B cell (primary cell): ENCODE data around the gene CMTM6. TPM values are rescaled to one million over a fixed set of nuclear protein-coding genes. Genes with fewer than 3 reads are reported as not detected.

ENCODE experiments used
- ATAC-seq: fragments of 200-7000 bp; cut with Tn5 transposase; one replicate; pipeline ENCODE4 v1.10.0; 2021; ENCODE audit warnings: low read depth, mild to moderate bottlenecking, moderate number of reproducible peaks, moderate library complexity
- CTCF ChIA-PET: fragments of 350-600 bp; sonication (Branson Sonifier 250); formaldehyde crosslinking; loops from one replicate; lab custom pipeline; 2021; ENCODE audit warnings: antibody characterized with exemption, inconsistent platforms; lab: Charles Lee
- POLR2A ChIA-PET: fragments of 350-600 bp; sonication (Branson Sonifier 250); formaldehyde crosslinking; loops from one replicate; lab custom pipeline; 2021; ENCODE audit warnings: antibody characterized with exemption; lab: Charles Lee
- DNase-seq: peaks from one replicate; pipeline ENCODE4 v3.0.0; 2013
- H2AFZ ChIP-seq: 2 replicates; pipeline ENCODE4 v1.6.1; 2012; ENCODE audit warnings: mild to moderate bottlenecking, low read depth, low read length; ENCODE audit not compliant: insufficient read depth, poor library complexity, severe bottlenecking
- H3K27ac ChIP-seq, 2 donors: 1 replicate in 1 of 2; 2 replicates in 1 of 2; pipeline ENCODE4 v1.5.1; 2012 to 2013; ENCODE audit warnings: low read length in 2 of 2, mild to moderate bottlenecking in 2 of 2, moderate library complexity in 1 of 2
- H3K27me3 ChIP-seq, 4 experiments: fragments of 200-600 bp in 1 of 4; sonication (generic) in 1 of 4; replicated peaks in 1 of 4; 1 replicate in 2 of 4; 2 replicates in 2 of 4; pipeline versions ENCODE4 v1.6.1 to v1.7.0; 2013 to 2016; ENCODE audit warnings: low read length in 3 of 4, mild to moderate bottlenecking in 2 of 4, mixed read lengths in 1 of 4, moderate library complexity in 1 of 4; ENCODE audit not compliant: insufficient read depth in 4 of 4, control insufficient read depth in 3 of 4; ENCODE audit errors: control extremely low read depth in 1 of 4
- H3K36me3 ChIP-seq, 2 experiments: replicated peaks in 1 of 2; 1 replicate in 1 of 2; 2 replicates in 1 of 2; pipeline versions ENCODE4 v1.6.1 to v1.7.1; 2013; ENCODE audit warnings: low read length in 1 of 2; ENCODE audit not compliant: insufficient read depth in 2 of 2, control insufficient read depth in 1 of 2; ENCODE audit errors: control extremely low read depth in 1 of 2, extremely low read depth in 1 of 2
- H3K4me1 ChIP-seq, 2 donors: fragments of 200-600 bp in 1 of 2; sonication (generic) in 1 of 2; 1 replicate in 1 of 2; 2 replicates in 1 of 2; pipeline versions ENCODE4 v1.5.1 to v1.6.1; 2013 to 2017; ENCODE audit warnings: low read length in 2 of 2; ENCODE audit not compliant: control insufficient read depth in 2 of 2, insufficient read depth in 2 of 2
- H3K4me2 ChIP-seq: replicated peaks from 2 replicates; pipeline ENCODE3; 2012; ENCODE audit warnings: mild to moderate bottlenecking, low read depth, low read length; ENCODE audit not compliant: poor library complexity, severe bottlenecking
- H3K4me3 ChIP-seq, 5 experiments: fragments of 200-600 bp in 1 of 5; sonication (generic) in 1 of 5; 1 replicate in 3 of 5; 2 replicates in 2 of 5; pipeline versions ENCODE4 v1.5.1 to v1.7.0; 2011 to 2016; ENCODE audit warnings: low read length in 4 of 5, mild to moderate bottlenecking in 4 of 5, low read depth in 2 of 5, control low read depth in 1 of 5, moderate library complexity in 1 of 5; ENCODE audit not compliant: insufficient read depth in 1 of 5; ENCODE audit errors: control extremely low read depth in 1 of 5, extremely low read depth in 1 of 5
- H3K79me2 ChIP-seq: fragments of 200-600 bp; sonication (generic); one replicate; pipeline ENCODE4 v1.6.0; 2016; ENCODE audit warnings: low read length; ENCODE audit not compliant: control insufficient read depth, insufficient read depth
- H3K9ac ChIP-seq: fragments of 200-600 bp; sonication (generic); 2 replicates; pipeline ENCODE4 v1.6.1; 2017; ENCODE audit warnings: mild to moderate bottlenecking, low read length, moderate library complexity
- H3K9me3 ChIP-seq, 3 donors: one replicate each; pipeline versions ENCODE4 v1.6.1 to v1.7.1; 2013; ENCODE audit warnings: low read length in 2 of 3; ENCODE audit not compliant: control insufficient read depth in 2 of 3, insufficient read depth in 1 of 3; ENCODE audit errors: control extremely low read depth in 1 of 3
- H4K20me1 ChIP-seq: 2 replicates; pipeline ENCODE4 v1.6.0; 2012; ENCODE audit warnings: mild to moderate bottlenecking, low read length; ENCODE audit not compliant: insufficient read depth, control insufficient read depth, poor library complexity, severe bottlenecking
- H3K27ac Mint-ChIP-seq: one replicate; pipeline ENCODE4 v1.8.0; 2021; ENCODE audit warnings: mixed read lengths
- H3K27me3 Mint-ChIP-seq: one replicate; pipeline ENCODE4 v1.8.0; 2021; ENCODE audit warnings: mixed read lengths
- H3K4me1 Mint-ChIP-seq: one replicate; pipeline ENCODE4 v1.8.0; 2021; ENCODE audit warnings: mixed read lengths
- H3K4me3 Mint-ChIP-seq: one replicate; pipeline ENCODE4 v1.8.0; 2021; ENCODE audit warnings: mixed read lengths
- H3K9me3 Mint-ChIP-seq: one replicate; pipeline ENCODE4 v1.8.0; 2022; ENCODE audit warnings: mixed read lengths; ENCODE audit not compliant: insufficient read depth
- CTCF ChIP-seq: fragments of 200-600 bp; IDR thresholded peaks from one replicate; pipeline ENCODE4 v1.8.0; 2022; ENCODE audit warnings: antibody characterized with exemption, mild to moderate bottlenecking
- EZH2 ChIP-seq: IDR thresholded peaks from 2 replicates; pipeline ENCODE4 v1.6.1; 2012; ENCODE audit warnings: borderline replicate concordance, low read depth, mild to moderate bottlenecking, moderate library complexity, low read length; ENCODE audit not compliant: insufficient read depth, poor library complexity, severe bottlenecking
- WGBS: methylation state at CpG from one replicate; pipeline ENCODE4 v1.1.5; 2013; ENCODE audit warnings: missing lambda C conversion rate; ENCODE audit not compliant: insufficient coverage; 5-methylcytosine and 5-hydroxymethylcytosine counted together
- intact Hi-C: fragments of 100-400 bp; cut with micrococcal nuclease; formaldehyde crosslinking; loops from one replicate; pipeline ENCODE4 v1.10.0; 2022
- polyA plus RNA-seq: library from polyadenylated mRNA; depleted of rRNA; stranded (reverse); fragments of >200 nt; gene quantifications from 2 replicates; pipeline ENCODE4 v1.2.3, GENCODE V29; 2012
- total RNA-seq, 2 donors: library from RNA; stranded (reverse); fragments of 120-200 nt in 1 of 2; gene quantifications; 1 replicate in 1 of 2; 2 replicates in 1 of 2; pipeline versions ENCODE4 v1.2.3 to v1.2.4, GENCODE V29; 2013 to 2022

Gene CMTM6
- total and polyA plus RNA-seq, 2 donors (not counting 1 experiment from before 2014, with no cell fraction given), result 19.2 to 66.3 TPM

GRCh38 chr3:32498992-32499391 lies 3.7 kb downstream of the CMTM6 start:
- POLR2A ChIA-PET, result interaction anchor here (0.7 kb wide), 1 partner anchor 80 kb away, joined by 3 read pairs; no protein-coding TSS in a partner anchor
- no peak overlapping the region for H3K4me2 ChIP-seq

More at GRCh38 chr3:32498992-32499391, 3.7 kb downstream of the CMTM6 start:
- Histone ChIP-seq H2AFZ (no peak overlapping the region), H3K4me1 (peaks cover 42 to 44% of the 10 kb centered on the region in 2 donors), H3K27ac (peak overlapping the region in 1 of 2 donors; percentile 55), H3K9me3 (no peaks in the 10 kb centered on the region), H3K36me3 (peaks cover 3 to 10% of the 10 kb centered on the region in 2 experiments), H3K4me3 (no peak overlapping the region), H3K79me2 (peaks cover 95% of the 10 kb centered on the region), H3K9ac (no peak overlapping the region), H3K27me3 (no peaks in the 10 kb centered on the region), H4K20me1 (peaks cover 9% of the 10 kb centered on the region)
- ATAC-seq (no peak), DNase-seq (no peak)
- intact Hi-C loops, result loop anchor here (10.0 kb wide), 1 partner anchor 1216 kb away; the partner anchor contains the start of gene CLASP2
- no peak overlapping the region for H3K27ac Mint-ChIP-seq
- no peaks in the 10 kb centered on the region for H3K27me3 Mint-ChIP-seq
- H3K9me3 Mint-ChIP-seq, result no peaks in the 10 kb centered on the region
- H3K4me1 Mint-ChIP-seq, result peaks cover 45% of the 10 kb centered on the region
- 100% methylated on average over 1 of the region's 3 CpGs for WGBS
- CTCF ChIA-PET, result interaction anchor here (0.7 to 1.7 kb wide), 6 partner anchors 11 to 203 kb away, joined by 3 to 7 read pairs (median 5); no protein-coding TSS in a partner anchor
- no peak overlapping the region for H3K4me3 Mint-ChIP-seq
- TF ChIP-seq CTCF (no peak), EZH2 (no peak)
